RPMI7951 (cell line): ENCODE data around the gene FAM168B. TPM values are rescaled to one million over a fixed set of nuclear protein-coding genes. Genes with fewer than 3 reads are reported as not detected.
"Not testable (repeated sequence)": the region's sequence is repeated elsewhere in the genome, so short reads cannot be mapped to it uniquely, and the experiment has no call there.

ENCODE experiments used
- DNase-seq: peaks from one replicate; pipeline ENCODE4 v3.0.0-alpha.2; 2012; ENCODE audit warnings: low read depth
- total RNA-seq: library from RNA; depleted of rRNA; stranded (reverse); fragments of >200 nt; shearing (Covaris generic); gene quantifications from 2 replicates; pipeline ENCODE4 v1.2.3, GENCODE V29; 2014; rRNA removed

FAM168B gene, protein sequence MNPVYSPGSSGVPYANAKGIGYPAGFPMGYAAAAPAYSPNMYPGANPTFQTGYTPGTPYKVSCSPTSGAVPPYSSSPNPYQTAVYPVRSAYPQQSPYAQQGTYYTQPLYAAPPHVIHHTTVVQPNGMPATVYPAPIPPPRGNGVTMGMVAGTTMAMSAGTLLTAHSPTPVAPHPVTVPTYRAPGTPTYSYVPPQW
- total RNA-seq, result 63.1 and 68.1 TPM in 2 replicates

DNA sequence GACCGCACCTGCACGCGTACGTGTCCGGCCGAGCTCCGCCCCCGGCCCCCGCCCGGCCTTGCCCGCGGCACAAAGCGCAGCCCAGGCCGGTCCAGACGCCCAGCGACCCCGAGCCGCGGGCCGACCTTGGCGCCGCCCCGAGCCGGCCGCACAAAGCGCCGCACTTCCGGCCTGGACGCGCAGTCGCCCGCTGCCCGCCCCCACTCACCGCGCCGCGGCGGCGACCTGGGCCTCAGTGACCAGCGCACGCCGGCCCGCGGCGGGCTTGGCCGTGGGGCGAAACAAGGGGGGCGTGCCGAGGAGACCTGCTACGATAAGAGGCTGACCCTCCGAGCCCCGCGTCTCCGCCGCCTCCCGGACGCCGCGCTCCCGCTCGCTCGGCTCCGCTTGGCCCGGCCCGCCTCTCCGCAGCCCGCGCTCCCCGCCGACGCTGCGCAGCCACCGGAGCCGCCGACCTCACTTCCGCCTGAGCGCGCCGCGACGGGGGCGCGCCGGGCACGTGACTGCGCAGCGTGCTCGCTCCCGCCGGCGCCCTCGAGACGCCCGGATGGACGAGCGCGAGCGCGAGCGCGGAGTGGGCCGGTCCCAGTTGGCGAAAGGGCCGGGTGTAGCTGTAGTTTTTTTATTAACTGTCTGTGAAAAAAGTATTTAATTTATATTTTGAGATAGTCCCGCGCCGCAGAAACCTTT lies at the start of gene FAM168B:
Gene FAM168B, minus strand, starts transcription at position 455 of the 690 bp plus-strand sequence. CDS start 10,814 bp downstream, outside the sequence.
- peak; percentile 88 for DNase-seq

DNA sequence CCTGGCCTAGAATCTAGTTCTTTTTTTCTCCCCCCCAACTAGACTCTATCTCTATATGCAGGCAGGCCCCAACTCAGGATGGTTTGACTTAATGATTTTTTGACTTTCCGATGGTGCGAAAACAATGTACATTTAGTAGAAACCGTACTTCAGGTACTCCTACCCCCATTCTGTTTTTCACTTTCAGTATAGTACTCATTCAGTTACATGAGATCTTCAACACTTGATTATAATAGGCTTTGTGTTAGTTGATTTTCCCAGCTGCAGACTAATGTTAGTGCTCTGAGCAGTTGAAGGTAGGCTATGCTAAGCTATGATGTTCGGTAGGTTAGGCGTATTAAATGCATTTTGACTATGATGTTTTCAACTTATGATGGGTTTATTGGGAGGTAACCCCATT lies 49.6 kb upstream of the FAM168B start:
- DNase-seq, result no peak

- no peak for DNase-seq
Observed at GRCh38 chr2:131140581-131140980, 47.3 kb upstream of the FAM168B start.

GRCh38 chr2:131132729-131133128 lies 39.5 kb upstream of the FAM168B start:
- no peak for DNase-seq

- DNase-seq, result no peak
Observed at GRCh38 chr2:131130298-131130596, 37.0 kb upstream of the FAM168B start.

DNA sequence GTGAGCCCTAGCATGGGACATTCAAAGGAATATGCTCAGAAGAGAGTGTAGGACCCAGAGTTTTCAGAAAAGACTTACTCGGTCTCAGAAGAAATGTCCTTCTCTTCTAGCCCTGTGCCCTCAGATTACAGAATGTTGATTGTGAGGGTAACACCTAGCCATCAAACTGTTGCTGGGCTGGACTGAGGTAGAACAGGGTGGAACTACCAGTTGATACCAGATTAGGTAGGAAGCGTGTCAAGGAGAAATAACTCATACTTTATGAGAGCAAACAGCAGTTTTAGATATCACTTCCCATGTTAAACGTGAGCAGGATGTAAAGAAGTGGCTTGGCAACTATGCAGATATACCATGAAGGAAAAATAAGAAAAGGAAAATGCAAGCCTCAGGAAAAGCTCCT lies 34.7 kb upstream of the FAM168B start:
- no peak for DNase-seq

GRCh38 chr2:131127076-131127475 lies 33.8 kb upstream of the FAM168B start:
- no peak for DNase-seq

DNA sequence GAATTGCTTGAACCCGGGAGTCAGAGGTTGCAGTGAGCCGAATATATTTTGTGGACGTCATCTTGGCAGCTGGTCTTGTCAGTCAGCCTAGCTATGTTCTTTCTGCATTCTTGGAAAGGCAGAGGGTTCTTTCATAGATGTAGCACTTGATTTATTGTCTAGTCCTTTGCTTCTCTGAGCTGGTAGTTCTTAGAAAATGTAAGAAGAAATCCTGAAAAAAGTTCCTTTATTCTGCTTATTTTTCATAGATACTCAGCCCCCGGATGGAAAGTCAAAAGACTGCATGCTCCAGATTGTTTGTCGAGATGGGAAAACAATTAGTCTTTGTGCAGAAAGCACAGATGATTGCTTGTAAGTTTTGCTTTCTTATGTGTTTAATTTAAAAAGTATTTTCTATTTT lies 33.2 kb upstream of the FAM168B start:
- no peak for DNase-seq

- DNase-seq, result no peak
Observed at GRCh38 chr2:131125195-131125757, 32.0 kb upstream of the FAM168B start.

- no peak for DNase-seq
Observed at GRCh38 chr2:131123192-131123591, 29.9 kb upstream of the FAM168B start.

- DNase-seq, result no peak
Observed at GRCh38 chr2:131122496-131122895, 29.2 kb upstream of the FAM168B start.

GRCh38 chr2:131121464-131121863 lies 28.2 kb upstream of the FAM168B start:
- no peak for DNase-seq

DNA sequence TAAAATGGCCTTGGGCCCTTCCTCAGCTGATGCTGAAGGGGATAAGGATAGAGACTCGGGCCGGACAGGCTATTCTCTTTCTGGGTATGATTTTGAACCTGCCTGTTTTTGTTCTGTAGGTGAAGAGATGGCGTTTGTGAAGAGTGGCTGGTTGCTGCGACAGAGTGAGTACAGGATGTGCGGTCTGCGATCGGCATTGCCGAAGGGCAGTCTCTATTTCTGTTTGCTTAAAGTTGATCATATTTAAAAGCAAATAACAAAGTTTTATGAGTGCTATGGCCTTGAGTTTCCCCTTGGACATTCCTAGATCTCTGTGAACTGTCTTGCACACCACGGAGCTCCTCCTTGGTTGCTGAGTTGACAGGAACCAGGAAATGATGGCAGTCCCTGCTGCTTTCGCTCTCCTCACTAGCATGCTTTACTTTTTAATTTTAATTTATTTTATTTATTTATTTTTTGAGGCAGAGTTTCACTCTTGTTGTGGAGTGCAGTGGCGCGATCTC lies 27.6 kb upstream of the FAM168B start:
- no peak for DNase-seq

GRCh38 chr2:131115752-131116151 lies 22.5 kb upstream of the FAM168B start:
- DNase-seq, result no peak

DNA sequence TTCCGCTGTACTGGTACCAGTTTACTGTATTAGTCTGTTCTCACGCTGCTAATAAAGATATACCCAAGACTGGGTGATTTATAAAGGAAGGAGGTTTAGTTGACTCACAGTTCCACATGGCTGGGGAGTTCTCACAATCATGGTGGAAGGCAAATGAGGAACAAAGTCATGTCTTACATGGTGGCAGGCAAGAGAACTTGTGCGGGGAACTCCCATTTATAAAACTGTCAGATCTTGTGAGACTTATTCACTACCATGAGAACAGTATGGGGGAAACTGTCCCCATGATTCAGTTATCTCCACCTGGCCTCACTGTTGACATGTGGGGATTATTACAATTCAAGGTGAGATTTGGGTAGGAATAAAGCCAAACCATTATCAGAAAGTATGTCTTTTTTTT lies 21.7 kb upstream of the FAM168B start:
- DNase-seq, result not testable (repeated sequence)

- no peak for DNase-seq
Observed at GRCh38 chr2:131113566-131114227, 20.4 kb upstream of the FAM168B start.

- no peak for DNase-seq
Observed at GRCh38 chr2:131112529-131112928, 19.3 kb upstream of the FAM168B start.

GRCh38 chr2:131105950-131106801 lies 12.9 kb upstream of the FAM168B start:
- DNase-seq, result peak; percentile 61

- DNase-seq, result peak; percentile 84
Observed at GRCh38 chr2:131105156-131105949, 12.1 kb upstream of the FAM168B start, which contains the start of gene PLEKHB2. Gene PLEKHB2 (plus strand): TSS chr2:131105336. CDS start chr2:131120942, 15,606 bp downstream.

DNA sequence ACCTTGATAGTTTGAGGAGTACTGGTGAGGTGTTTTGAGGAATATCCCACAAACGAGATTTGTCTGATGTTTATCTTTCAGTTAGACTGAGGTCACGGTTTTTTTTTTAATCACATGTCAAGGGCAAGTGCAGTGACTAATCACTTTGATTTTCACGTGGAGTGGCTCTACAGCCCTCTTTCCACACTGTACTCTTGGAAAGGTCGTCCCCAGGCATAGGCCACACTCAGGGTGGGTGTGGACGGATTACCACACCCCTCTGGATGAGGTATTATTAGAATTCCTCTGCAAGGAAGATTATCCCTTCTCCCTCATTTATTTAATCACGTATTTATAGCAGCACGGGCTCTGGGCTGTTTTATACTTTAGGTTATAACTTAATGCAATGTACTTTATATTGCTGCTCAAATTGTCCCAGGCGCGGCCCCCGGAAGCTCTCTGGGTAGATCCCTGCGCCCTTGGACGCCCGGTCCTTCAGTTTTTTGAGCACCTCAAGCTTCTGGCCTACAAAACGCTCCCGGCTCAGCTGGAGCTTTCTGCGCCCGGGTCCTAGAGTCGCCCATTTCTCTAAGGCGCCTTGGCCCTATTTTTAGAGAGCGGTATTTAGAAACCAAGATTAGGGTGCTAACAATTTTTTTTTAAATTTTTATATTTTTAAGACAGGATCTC lies 11.4 kb upstream of the FAM168B start:
- peak; percentile 79 for DNase-seq
